Esophagus muscularis mucosa (tissue), 4 donors: Measurements from ENCODE around the gene TBC1D17. TPM values are rescaled to one million over a fixed set of nuclear protein-coding genes. Genes with fewer than 3 reads are reported as not detected.

Experiments used
- DNase-seq: peaks from one replicate; pipeline ENCODE4 v3.0.0-alpha.2; 2017; ENCODE audit errors: extremely low spot score
- H3K27ac ChIP-seq, 4 donors: fragments of 200-600 bp; sonication (generic); replicated peaks in 1 of 4; 1 replicate in 3 of 4; 2 replicates in 1 of 4; pipeline ENCODE4 v1.5.1; 2016 to 2019; ENCODE audit warnings: mild to moderate bottlenecking in 1 of 4
- H3K27me3 ChIP-seq, 4 donors: fragments of 200-600 bp; sonication (generic); one replicate each; pipeline versions ENCODE4 v1.5.1 to v1.6.0; 2016 to 2019
- H3K36me3 ChIP-seq, 4 donors: fragments of 200-600 bp; sonication (generic); one replicate each; pipeline ENCODE4 v1.5.1; 2016 to 2019
- H3K4me1 ChIP-seq, 4 donors: fragments of 200-600 bp; sonication (generic); one replicate each; pipeline ENCODE4 v1.5.1; 2016 to 2019
- H3K4me3 ChIP-seq, 4 donors: fragments of 200-600 bp; sonication (generic); 1 replicate in 2 of 4; 2 replicates in 2 of 4; pipeline ENCODE4 v1.5.1; 2016 to 2019; ENCODE audit warnings: mild to moderate bottlenecking in 4 of 4, moderate library complexity in 1 of 4
- H3K9me3 ChIP-seq, 4 donors: fragments of 200-600 bp; sonication (generic); 1 replicate in 3 of 4; 2 replicates in 1 of 4; pipeline ENCODE4 v1.5.1; 2016 to 2019
- CTCF ChIP-seq, 3 experiments: fragments of 200-600 bp in 2 of 3; fragments of 450-650 bp in 1 of 3; sonication (generic) in 2 of 3; IDR thresholded peaks; one replicate each; pipeline ENCODE4 v1.5.1; 2017 to 2019; ENCODE audit warnings: antibody characterized with exemption in 3 of 3, mild to moderate bottlenecking in 2 of 3, moderate library complexity in 1 of 3
- EP300 ChIP-seq: sonication (generic); formaldehyde crosslinking; IDR thresholded peaks from one replicate; pipeline ENCODE4 v1.6.1; 2017; ENCODE audit warnings: antibody characterized with exemption
- POLR2A ChIP-seq: fragments of 450-650 bp; IDR thresholded peaks from one replicate; pipeline ENCODE4 v1.6.1; 2017; ENCODE audit warnings: antibody characterized with exemption, moderate library complexity, mild to moderate bottlenecking, low read depth
- POLR2AphosphoS5 ChIP-seq, 2 donors: sonication (generic); formaldehyde crosslinking; IDR thresholded peaks; one replicate each; pipeline ENCODE4 v1.6.1; 2017; ENCODE audit warnings: antibody characterized with exemption in 2 of 2
- WGBS: methylation state at CpG from one replicate; pipeline ENCODE4 v1.1.5; 2018; 5-methylcytosine and 5-hydroxymethylcytosine counted together
- intact Hi-C: fragments of 100-400 bp; cut with DNase I; formaldehyde crosslinking; loops from one replicate; pipeline ENCODE4 v1.15.1; 2023
- total RNA-seq, 4 donors: library from RNA; depleted of rRNA; stranded (reverse); fragments of >200 nt; gene quantifications; one replicate each; pipeline versions ENCODE4 v1.1.0 to v1.2.1, GENCODE V29; 2016

TBC1D17 gene
- total RNA-seq, 4 donors from 2014 or later: 35.1 to 60.9 (median 44.0) TPM

- intact Hi-C loops: no loop called here
- H3K4me3 ChIP-seq: no peak overlapping the region
- H3K4me1 ChIP-seq: no peaks in the 10 kb centered on the region
- H3K27ac ChIP-seq: no peak overlapping the region
- TF ChIP-seq POLR2AphosphoS5 (IDR thresholded peaks at IDR 0.05) (no peak), CTCF (IDR thresholded peaks at IDR 0.05) (no peak), POLR2A (no peak), EP300 (no peak)
- peaks cover 50 to 98% (median 98%) of the 10 kb centered on the region in 4 donors for H3K36me3 ChIP-seq
- DNase-seq: no peak
- H3K27me3 ChIP-seq: no peaks in the 10 kb centered on the region
- no peaks in the 10 kb centered on the region for H3K9me3 ChIP-seq
- WGBS: 99% methylated on average over 8 of the region's 8 CpGs
Observed at GRCh38 chr19:49831592-49831991, 45.9 kb upstream of the TBC1D17 start.

- Histone ChIP-seq H3K36me3 (peaks cover 52 to 100% (median 98%) of the 10 kb centered on the region in 4 donors), H3K9me3 (no peaks in the 10 kb centered on the region), H3K27ac (no peak overlapping the region), H3K27me3 (no peaks in the 10 kb centered on the region), H3K4me1 (no peaks in the 10 kb centered on the region), H3K4me3 (no peak overlapping the region)
- TF ChIP-seq CTCF (IDR thresholded peaks at IDR 0.05) (no peak), POLR2A (no peak), POLR2AphosphoS5 (IDR thresholded peaks at IDR 0.05) (no peak), EP300 (no peak)
- no peak for DNase-seq
- intact Hi-C loops: no loop called here
- WGBS: 73% methylated on average over 9 of the region's 9 CpGs
Observed at GRCh38 chr19:49832556-49832955, 44.9 kb upstream of the TBC1D17 start.

- DNase-seq: no peak
- Histone ChIP-seq H3K4me3 (no peak overlapping the region), H3K4me1 (no peaks in the 10 kb centered on the region), H3K36me3 (peaks cover 52 to 100% (median 100%) of the 10 kb centered on the region in 4 donors), H3K27me3 (no peaks in the 10 kb centered on the region), H3K9me3 (no peaks in the 10 kb centered on the region), H3K27ac (no peak overlapping the region)
- 83% methylated on average over 7 of the region's 7 CpGs for WGBS
- intact Hi-C loops: no loop called here
- TF ChIP-seq POLR2AphosphoS5 (IDR thresholded peaks at IDR 0.05): no peak
- no peak for TF ChIP-seq CTCF (IDR thresholded peaks at IDR 0.05)
- no peak for TF ChIP-seq EP300
- no peak for TF ChIP-seq POLR2A
Observed at GRCh38 chr19:49833599-49833998, 43.9 kb upstream of the TBC1D17 start.

- intact Hi-C loops: no loop called here
- DNase-seq: no peak
- no peak overlapping the region for H3K4me3 ChIP-seq
- no peak for TF ChIP-seq POLR2AphosphoS5 (IDR thresholded peaks at IDR 0.05)
- no peak for TF ChIP-seq POLR2A
- TF ChIP-seq CTCF (IDR thresholded peaks at IDR 0.05): no peak
- no peak for TF ChIP-seq EP300
- H3K4me1 ChIP-seq: no peaks in the 10 kb centered on the region
- no peaks in the 10 kb centered on the region for H3K27me3 ChIP-seq
- no peaks in the 10 kb centered on the region for H3K9me3 ChIP-seq
- no CpG with 5 or more reads among the region's 12 CpGs for WGBS
- H3K27ac ChIP-seq: no peak overlapping the region
- peaks cover 52 to 95% (median 93%) of the 10 kb centered on the region in 4 donors for H3K36me3 ChIP-seq
Observed at GRCh38 chr19:49835562-49835961, 41.9 kb upstream of the TBC1D17 start.
